Measurements from ENCODE around the gene CCL11.
A peak's percentile ranks its signal among the peaks of the same experiment; 100 is the strongest.

Gene CCL11

DNA sequence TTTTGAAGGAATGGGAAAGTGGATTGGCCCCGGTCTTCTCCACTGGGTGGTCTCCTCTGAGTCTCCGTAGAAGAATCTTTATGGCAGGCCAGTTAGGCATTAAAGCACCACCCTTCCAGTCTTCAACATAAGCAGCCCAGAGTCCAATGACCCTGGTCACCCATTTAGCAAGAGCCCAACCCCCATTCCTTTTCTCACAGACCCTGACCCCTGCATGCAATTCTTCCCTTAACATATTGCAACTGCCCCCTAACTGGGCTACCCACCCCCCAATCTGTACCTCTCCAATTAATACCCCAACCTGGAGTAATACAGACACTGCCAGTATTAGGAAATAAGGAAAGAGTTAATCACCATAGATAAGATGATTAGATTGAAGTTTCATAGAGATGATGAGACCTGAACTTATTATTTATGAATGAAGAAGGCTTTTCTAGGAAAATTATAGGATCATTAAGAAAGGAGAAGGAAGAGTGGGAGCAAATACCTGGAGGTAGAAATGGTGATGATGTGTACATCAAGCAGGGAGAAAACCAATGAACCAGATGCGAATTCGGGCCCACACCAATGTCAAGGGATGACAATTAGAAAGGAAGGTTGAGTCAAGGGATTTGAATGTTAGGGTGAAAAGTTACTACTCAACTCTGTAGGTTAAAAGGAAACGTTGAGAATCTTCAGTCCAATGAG is 28.1 kb upstream of the CCL11 start:
- no peak for DNase-seq (ENCODE audit: low spot score)

GRCh38 chr17:34257986-34258326 is 27.6 kb upstream of the CCL11 start:
- DNase-seq (ENCODE audit: low spot score): no peak

DNA sequence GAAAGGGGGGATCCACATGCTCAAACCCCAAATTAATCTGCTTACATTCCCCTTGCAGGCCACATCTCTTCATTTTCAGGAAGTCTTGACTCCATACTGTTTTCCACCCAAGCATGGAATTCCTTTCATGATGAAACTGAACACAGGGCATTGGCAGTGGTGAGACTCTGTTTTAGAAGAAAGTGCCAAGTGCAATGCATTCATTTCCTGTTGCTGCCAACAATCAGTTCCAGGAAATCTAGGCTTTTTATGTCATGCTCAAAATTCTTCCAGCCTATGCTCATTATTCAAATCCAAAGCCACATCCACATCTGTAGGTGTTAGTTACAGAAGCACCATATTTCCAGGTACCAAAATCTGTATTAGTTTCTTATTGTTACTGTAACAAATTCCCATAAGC is 26.4 kb upstream of the CCL11 start:
- DNase-seq (ENCODE audit: low spot score): no peak

- DNase-seq (ENCODE audit: low spot score): no peak
Measured at GRCh38 chr17:34260861-34261260, 24.7 kb upstream of the CCL11 start.

DNA sequence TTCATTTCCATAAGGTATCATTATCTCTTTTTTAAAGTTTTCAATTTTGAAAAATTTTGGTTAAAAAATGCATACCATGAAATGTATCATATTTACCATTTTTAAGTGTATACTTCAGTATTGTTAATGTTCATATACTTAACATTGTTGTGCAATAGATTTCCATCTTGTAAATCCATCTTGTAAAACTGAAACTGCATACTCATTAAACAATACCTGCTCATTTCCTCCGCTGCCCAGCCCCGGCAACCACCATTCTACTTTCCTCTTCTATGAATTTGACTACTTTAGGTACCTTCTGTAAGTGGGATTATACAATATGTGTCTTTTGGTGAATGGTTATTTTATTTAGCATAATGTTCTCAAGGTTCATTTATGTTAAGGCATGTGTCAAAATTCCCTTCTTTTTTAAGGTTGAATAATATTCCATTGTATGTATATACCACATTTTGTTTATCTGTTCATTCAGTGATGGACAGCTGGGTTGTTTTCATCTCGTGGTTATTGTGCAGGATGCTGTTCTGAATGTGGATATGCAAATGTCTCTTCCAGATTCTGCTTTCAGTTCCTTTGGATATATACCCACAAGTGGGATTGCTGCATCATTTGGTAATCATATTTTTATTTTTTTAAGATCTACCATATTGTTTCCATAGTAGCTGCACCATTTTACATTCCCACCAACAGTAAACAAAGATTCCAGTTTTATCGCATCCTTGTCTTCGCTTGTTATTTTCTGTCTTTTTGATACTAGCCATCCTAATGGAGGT is 23.8 kb upstream of the CCL11 start:
- DNase-seq (ENCODE audit: low spot score): no peak

- no peak for DNase-seq (ENCODE audit: low spot score)
Measured at GRCh38 chr17:34265711-34266110, 19.8 kb upstream of the CCL11 start.

- peak; percentile 31 for DNase-seq (ENCODE audit: low spot score)
Measured at GRCh38 chr17:34269969-34270368, 15.6 kb upstream of the CCL11 start, which contains the start of gene CCL7. CCL7 (plus strand) TSS chr17:34270221; CDS start chr17:34270291, 70 bp downstream.

DNA sequence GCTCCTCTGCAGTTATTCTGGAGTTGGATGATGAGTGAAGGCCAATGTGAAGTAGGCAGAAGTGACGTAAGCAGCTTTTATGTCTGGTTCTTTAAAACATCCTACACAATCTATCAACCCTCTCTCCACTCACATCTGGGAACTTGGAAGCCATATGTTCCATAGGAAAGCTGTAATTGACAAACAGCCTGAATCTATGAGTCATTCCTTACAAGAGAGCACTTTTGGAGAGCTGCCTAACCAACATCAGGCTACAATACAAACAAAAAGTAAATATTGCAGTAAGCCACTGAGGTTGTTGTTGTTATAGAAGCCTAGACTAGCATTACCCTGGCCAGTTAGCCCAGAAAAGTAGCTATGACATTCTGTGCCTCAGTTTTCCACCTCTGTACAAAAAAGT is 9.7 kb upstream of the CCL11 start:
- peak; percentile 33 for DNase-seq (ENCODE audit: low spot score)

- no peak for DNase-seq (ENCODE audit: low spot score)
Measured at GRCh38 chr17:34276826-34277225, 8.7 kb upstream of the CCL11 start.

DNA sequence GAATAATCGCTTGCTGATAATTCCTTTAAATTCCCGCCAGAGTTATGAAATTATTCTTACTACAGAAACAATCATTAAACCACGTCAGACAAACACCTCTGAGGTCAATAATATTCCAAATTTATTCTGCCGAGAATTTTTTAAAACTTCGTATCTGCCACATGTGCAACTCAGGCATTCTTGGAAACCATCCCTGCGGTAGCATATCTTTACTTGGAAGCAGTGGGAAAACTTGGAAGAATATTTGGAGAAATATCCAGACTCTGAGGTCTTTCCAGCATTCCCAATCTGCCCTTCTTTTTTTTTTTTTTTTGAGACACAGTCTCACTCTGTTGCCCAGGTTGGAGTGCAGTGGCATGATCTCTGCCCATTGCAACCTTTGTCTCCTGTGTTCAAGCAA is 2.0 kb upstream of the CCL11 start:
- no peak for DNase-seq (ENCODE audit: low spot score)

- no peak for DNase-seq (ENCODE audit: low spot score)
Measured at GRCh38 chr17:34287875-34288274, 2.3 kb downstream of the CCL11 start.

- no peak for DNase-seq (ENCODE audit: low spot score)
Measured at GRCh38 chr17:34290586-34290985, 5.0 kb downstream of the CCL11 start.

DNA sequence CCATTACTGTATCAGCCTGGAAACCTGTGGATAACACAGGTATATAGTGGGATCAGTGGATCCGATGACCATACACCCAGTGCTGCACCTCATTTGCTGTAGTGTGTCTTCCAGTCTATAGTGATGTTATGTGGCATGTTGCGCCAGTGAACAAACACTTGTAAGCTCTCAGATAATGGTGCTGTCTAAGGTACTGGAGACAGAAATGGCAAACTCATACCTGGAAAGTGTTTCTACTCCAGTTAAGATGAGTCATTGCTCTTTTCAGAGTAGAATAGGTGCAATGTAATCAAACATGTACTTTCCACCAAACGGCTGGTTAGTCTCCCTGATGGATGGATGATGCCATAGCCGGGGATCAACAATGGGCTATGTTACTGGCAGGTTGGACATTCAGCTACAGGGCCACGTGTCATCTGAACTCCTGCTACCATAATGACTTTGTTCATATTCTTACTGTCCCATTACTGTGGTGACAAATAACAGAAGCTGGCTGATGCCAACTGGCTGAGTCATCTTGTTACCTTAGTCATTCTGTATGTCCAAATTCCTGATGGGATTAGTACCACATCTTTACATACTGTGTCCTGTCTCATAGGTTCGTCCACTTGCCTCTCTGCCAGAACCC is 6.3 kb downstream of the CCL11 start:
- peak; percentile 90 for DNase-seq (ENCODE audit: low spot score)

DNA sequence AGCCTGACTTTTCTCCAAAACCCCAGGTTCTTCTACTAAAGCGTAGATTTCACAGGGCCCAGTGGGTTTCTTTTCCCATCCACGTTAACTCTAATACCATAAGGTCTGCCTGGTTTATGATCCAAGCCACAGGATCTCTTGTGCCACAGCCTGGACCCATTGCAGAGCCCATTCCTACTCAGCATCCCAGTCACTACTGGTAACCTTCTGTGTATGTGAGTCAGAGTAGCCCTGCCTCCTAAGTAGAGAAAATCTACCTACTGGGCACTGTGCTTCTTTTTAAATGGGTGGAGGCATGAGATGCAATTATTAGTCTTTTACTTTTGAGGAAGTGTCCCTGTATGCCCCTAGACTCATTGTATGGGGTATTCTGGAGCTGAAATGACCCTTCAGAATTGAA is 13.5 kb downstream of the CCL11 start:
- no peak for DNase-seq (ENCODE audit: low spot score)

- DNase-seq (ENCODE audit: low spot score): no peak
Measured at GRCh38 chr17:34299956-34300577, 14.5 kb downstream of the CCL11 start.

- peak; percentile 47 for DNase-seq (ENCODE audit: low spot score)
Measured at GRCh38 chr17:34300652-34301370, 15.3 kb downstream of the CCL11 start.

DNA sequence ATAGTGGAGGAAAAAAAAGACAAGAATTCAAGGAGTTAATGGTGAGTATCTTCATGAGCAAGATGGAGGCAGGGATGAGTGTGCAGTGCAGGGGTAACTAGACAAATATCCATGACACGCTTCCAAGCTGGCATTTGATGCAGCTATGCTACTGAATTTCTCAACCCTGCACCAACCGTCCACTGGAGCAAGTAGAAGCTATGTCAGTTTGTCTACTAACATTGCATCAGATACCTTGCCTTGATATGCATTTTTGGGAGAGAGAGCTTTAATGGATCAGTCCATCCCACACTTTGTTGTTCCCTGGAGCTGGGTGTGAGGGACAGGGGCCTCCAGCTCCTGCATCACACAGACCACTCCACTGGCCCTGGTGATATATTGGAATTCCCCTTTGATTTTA is 16.4 kb downstream of the CCL11 start:
- DNase-seq (ENCODE audit: low spot score): no peak

DNA sequence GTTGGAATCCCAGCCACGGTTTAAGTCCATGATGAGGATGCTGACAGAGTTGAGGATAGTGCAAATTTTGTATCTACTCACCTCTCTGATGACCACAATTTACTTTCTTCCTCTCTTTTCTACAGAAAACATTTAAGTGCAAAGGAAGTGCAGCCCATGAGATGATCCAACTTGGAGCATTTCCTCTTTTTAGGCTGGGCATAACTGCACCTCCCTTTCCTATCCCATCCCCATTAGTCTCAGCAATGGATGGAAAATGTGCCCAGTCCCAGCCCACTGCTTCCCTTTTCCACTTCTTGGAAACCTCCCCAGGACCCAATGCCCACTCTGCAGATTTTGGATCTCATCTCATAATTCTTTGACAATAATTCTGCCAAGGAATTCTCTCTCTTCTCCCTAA is 17.1 kb downstream of the CCL11 start:
- DNase-seq (ENCODE audit: low spot score): no peak

GRCh38 chr17:34303606-34304005 is 18.1 kb downstream of the CCL11 start:
- DNase-seq (ENCODE audit: low spot score): no peak

- DNase-seq (ENCODE audit: low spot score): no peak
Measured at GRCh38 chr17:34305061-34305460, 19.5 kb downstream of the CCL11 start.

- no peak for DNase-seq (ENCODE audit: low spot score)
Measured at GRCh38 chr17:34305606-34306005, 20.1 kb downstream of the CCL11 start.

DNA sequence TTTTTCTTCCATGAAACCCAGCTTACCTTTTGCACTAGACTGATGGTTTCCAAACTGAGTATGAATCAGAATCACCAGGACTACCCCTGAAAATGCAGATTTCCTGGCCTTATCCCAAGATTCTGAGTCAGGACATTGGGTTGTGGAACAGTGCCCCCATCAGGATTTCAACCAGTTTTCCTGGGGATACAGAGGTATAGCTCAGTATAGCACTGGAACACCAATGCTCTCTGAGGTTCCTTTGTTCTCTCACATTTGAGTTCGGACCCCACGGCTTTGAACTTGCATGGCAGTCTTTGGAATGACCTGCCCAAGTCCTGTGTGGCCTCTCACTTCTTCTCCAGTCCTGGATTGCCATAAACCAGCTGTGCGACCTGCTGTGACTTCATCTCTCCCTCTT is 20.9 kb downstream of the CCL11 start:
- DNase-seq (ENCODE audit: low spot score): peak; percentile 15
